Ascending aorta (tissue), 2 donors: ENCODE data around the gene HOXA1. TPM values are rescaled to one million over a fixed set of nuclear protein-coding genes. Genes with fewer than 3 reads are reported as not detected.
A peak's percentile ranks its signal among the peaks of the same experiment; 100 is the strongest.

Source experiments
- DNase-seq, 2 donors: peaks; one replicate each; pipeline ENCODE4 v3.0.0-alpha.2; 2019; ENCODE audit warnings: low spot score in 2 of 2
- H3K27ac ChIP-seq, 2 donors: fragments of 200-600 bp; sonication (generic); one replicate each; pipeline ENCODE4 v1.5.1; 2016 to 2017; ENCODE audit warnings: mild to moderate bottlenecking in 1 of 2
- H3K27me3 ChIP-seq: fragments of 200-600 bp; sonication (generic); one replicate; pipeline ENCODE4 v1.5.1; 2017
- H3K36me3 ChIP-seq, 2 donors: fragments of 200-600 bp; sonication (generic); one replicate each; pipeline ENCODE4 v1.5.1; 2016
- H3K4me1 ChIP-seq, 2 donors: fragments of 200-600 bp; sonication (generic); one replicate each; pipeline ENCODE4 v1.5.1; 2016 to 2017; ENCODE audit warnings: mild to moderate bottlenecking in 1 of 2
- H3K4me3 ChIP-seq, 2 donors: fragments of 200-600 bp; sonication (generic); one replicate each; pipeline ENCODE4 v1.5.1; 2016 to 2017; ENCODE audit warnings: mild to moderate bottlenecking in 1 of 2
- H3K9me3 ChIP-seq, 2 donors: fragments of 200-600 bp; sonication (generic); one replicate each; pipeline ENCODE4 v1.5.1; 2016
- intact Hi-C: fragments of 100-400 bp; cut with DNase I; formaldehyde crosslinking; loops from one replicate; pipeline ENCODE4 v1.15.1; 2023
- total RNA-seq: library from RNA; depleted of rRNA; stranded (reverse); fragments of >200 nt; gene quantifications from one replicate; pipeline ENCODE4 v1.1.0, GENCODE V29; 2016
- TF ChIP-seq, protein P1 (sequence below), 3 experiments: fragments of 200-600 bp in 2 of 3; fragments of 450-650 bp in 1 of 3; sonication (generic) in 2 of 3; IDR thresholded peaks; one replicate each; pipeline ENCODE4 v1.5.1; 2016 to 2019; ENCODE audit warnings: antibody characterized with exemption in 3 of 3, mild to moderate bottlenecking in 1 of 3, moderate library complexity in 1 of 3

Gene HOXA1
- total RNA-seq, 1 donor from 2014 or later: not detected

DNA sequence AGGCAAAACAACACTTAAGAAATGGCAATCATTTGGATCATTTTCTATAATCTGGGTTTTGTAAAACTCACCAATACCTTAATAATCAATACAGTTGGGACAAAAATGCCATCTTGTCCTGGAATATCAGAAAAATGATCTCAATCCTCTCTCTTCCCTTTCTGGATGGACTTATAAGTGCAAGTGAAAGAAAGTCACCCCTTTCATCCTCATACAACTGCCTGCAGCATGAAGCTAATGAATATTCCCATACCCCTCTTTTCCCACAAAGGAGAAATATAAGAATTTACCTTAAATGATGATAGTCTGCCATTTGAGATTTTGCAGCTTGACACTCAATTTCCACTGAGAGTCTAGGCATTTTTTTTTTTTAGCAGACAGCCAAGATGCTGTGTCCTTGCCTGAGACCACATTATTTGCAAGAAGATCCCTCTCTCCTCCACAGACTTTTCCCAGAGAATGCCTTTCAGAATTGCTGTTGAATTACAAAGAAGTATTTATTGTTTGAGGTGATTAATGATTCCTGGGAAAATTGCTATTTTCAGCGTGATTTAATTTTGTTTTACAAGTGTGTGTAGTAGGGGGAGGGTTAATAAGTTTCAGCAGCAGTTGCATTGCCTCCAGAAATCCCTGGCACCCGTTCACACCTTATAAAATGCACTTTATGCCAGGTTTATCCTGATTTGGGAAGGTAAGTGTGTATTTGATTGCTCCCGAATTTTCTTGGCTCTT is 31.0 kb upstream of the HOXA1 start:
- TF ChIP-seq, protein P1, sequence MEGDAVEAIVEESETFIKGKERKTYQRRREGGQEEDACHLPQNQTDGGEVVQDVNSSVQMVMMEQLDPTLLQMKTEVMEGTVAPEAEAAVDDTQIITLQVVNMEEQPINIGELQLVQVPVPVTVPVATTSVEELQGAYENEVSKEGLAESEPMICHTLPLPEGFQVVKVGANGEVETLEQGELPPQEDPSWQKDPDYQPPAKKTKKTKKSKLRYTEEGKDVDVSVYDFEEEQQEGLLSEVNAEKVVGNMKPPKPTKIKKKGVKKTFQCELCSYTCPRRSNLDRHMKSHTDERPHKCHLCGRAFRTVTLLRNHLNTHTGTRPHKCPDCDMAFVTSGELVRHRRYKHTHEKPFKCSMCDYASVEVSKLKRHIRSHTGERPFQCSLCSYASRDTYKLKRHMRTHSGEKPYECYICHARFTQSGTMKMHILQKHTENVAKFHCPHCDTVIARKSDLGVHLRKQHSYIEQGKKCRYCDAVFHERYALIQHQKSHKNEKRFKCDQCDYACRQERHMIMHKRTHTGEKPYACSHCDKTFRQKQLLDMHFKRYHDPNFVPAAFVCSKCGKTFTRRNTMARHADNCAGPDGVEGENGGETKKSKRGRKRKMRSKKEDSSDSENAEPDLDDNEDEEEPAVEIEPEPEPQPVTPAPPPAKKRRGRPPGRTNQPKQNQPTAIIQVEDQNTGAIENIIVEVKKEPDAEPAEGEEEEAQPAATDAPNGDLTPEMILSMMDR (IDR thresholded peaks at IDR 0.05): no peak
- no peaks in the 10 kb centered on the region for H3K27me3 ChIP-seq
- H3K36me3 ChIP-seq: no peaks in the 10 kb centered on the region
- H3K27ac ChIP-seq: no peak overlapping the region
- DNase-seq: no peak
- H3K4me3 ChIP-seq: no peak overlapping the region
- intact Hi-C loops: no loop called here
- no peaks in the 10 kb centered on the region for H3K9me3 ChIP-seq
- H3K4me1 ChIP-seq: peaks cover 0 to 2% of the 10 kb centered on the region in 2 donors

DNA sequence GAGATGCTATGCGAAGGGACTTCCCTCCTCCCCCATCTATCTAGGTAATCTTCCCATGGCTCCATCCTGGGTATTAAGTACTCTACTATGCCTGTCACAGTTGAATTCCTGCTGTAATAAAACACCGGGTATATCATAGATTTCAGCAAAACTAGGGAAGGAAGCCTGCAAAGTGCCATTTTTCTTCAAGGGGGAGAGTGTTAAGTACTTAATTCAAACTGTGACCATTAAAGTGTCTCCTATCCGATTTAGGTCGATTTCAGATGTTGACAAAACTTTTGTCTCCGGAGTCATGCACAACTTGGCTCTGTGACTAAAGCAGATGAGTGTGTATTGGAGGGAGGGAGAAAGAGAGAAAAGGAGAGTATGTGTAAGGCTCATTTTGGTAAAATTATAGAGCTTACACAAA is 30.2 kb upstream of the HOXA1 start:
- intact Hi-C loops: no loop called here
- Histone ChIP-seq H3K4me1 (peaks cover 0 to 2% of the 10 kb centered on the region in 2 donors), H3K9me3 (no peaks in the 10 kb centered on the region), H3K27me3 (no peaks in the 10 kb centered on the region), H3K27ac (peak overlapping the region; percentile 89 to 97), H3K36me3 (no peaks in the 10 kb centered on the region), H3K4me3 (no peak overlapping the region)
- TF ChIP-seq, protein P1 (IDR thresholded peaks at IDR 0.05): no peak
- DNase-seq: no peak

DNA sequence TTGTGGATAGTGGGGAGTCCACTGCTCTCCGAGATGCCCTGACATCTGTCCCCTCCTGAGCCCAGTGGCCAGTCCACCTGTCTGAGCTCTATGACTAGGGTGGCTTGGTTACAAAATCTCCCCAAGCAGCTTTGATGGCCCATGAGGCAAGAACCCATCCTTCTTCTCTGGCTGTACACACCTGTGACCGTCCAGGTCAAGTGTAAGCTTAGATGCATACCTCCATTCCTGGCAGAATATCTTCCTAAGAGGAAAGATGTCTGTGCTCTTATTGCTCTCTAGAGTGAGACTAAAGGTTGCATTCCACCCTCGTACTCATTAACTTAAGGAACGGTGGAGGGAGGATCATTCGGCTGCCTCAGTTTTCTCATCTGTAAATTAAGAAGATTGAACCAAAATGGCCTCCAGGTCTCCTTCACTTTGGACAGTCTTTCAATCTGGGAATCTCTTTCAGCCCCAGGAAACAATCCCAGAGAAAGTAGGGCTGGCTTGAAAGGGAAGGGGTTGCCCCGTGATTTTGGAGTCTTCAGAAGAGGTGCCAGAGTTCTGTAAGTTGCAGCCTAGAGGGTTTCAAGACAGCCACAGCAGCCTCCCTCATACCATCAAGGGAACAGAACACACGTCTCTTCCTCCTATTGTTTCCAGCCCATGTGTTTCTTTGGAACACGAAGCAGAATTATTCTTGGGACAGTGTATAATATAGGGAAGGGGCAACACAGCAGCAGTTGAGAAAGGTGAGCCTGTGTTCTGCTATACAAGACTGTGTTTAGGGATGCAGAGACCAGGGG is 29.3 kb upstream of the HOXA1 start:
- DNase-seq: no peak
- no peaks in the 10 kb centered on the region for H3K9me3 ChIP-seq
- intact Hi-C loops: no loop called here
- H3K36me3 ChIP-seq: no peaks in the 10 kb centered on the region
- H3K4me1 ChIP-seq: peaks cover 0 to 8% of the 10 kb centered on the region in 2 donors
- TF ChIP-seq, protein P1 (IDR thresholded peaks at IDR 0.05): no peak
- H3K27ac ChIP-seq: peak overlapping the region; percentile 89 to 97
- no peak overlapping the region for H3K4me3 ChIP-seq
- H3K27me3 ChIP-seq: no peaks in the 10 kb centered on the region

DNA sequence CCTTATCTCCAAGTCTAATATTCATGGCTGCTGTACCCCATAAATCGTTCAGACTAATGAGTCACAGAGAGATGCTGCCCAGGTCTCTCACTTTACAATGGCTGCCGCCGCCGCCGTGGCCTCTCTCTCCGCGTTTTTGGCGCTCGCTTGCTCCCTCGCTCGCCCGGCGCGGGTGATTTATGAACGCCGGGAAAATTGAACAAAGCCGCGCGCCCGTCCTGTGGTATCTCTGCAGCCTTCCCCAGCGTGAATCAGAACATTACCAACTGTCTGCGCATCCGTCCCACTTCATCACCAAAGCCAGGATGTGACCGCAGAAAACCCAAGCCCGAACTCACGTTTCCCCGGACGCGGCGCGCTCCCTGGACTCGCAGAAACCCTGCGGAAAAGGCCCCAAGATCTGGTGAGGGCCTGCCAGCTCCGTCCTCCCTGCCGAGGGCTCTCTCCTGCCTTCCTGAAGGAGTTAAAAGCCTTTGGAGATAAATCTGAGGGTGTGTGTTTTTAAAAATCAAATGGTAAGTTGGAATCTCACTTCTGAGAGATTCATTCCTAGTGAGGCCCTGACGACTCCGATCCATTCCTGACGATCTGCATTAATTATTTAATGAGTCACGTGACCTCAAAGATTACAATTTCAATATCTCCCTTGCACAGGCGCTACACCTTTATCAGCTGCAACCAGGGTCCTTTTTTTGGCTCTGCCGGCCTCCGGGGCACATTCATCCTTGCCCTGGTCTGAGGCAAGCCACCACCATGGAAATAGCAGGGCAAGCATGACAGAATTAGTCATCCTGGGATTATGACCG is 28.5 kb upstream of the HOXA1 start:
- Histone ChIP-seq H3K36me3 (no peaks in the 10 kb centered on the region), H3K4me3 (peak overlapping the region; percentile 42 to 67), H3K9me3 (no peaks in the 10 kb centered on the region), H3K27ac (peak overlapping the region; percentile 89 to 97), H3K27me3 (no peaks in the 10 kb centered on the region), H3K4me1 (peaks cover 0 to 16% of the 10 kb centered on the region in 2 donors)
- DNase-seq: peak in 1 of 2 donors; percentile 81
- intact Hi-C loops: no loop called here
- TF ChIP-seq, protein P1 (IDR thresholded peaks at IDR 0.05): no peak

DNA sequence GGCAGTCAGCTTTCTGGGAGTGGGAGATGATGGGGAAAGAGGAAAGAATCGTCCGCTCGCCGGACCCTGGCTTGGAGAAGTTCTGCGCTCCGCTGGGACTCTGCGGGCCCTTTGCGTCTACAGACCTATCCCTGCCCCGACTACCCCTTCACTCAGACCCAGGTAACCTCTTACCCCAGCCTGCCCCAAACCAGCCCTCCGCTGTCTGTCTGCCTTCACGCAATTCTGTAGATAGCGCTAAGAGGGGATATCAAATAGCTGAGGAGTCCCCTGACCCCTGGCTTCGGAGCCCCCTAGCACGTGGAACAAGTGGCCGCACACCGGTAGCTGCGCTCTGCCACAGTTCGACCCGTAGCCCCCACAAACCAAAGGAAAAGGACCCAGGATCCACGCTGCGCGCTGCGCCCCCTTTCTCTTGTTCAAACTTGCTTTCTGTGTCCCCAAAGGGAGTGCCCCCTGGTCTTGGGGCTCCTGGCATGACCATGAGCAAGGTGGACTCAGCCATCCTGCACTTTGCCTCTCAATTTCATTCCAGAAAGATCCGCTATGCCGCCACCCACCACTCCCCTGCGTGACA is 27.8 kb upstream of the HOXA1 start:
- peak overlapping the region; percentile 89 to 97 for H3K27ac ChIP-seq
- TF ChIP-seq, protein P1 (IDR thresholded peaks at IDR 0.05): no peak
- H3K36me3 ChIP-seq: no peaks in the 10 kb centered on the region
- H3K9me3 ChIP-seq: no peaks in the 10 kb centered on the region
- intact Hi-C loops: loop anchor here (2.0 kb wide), 1 partner anchor 19 kb away; no protein-coding TSS in a partner anchor
- DNase-seq: peak in 1 of 2 donors; percentile 58
- H3K4me3 ChIP-seq: peak overlapping the region; percentile 42 to 67
- H3K4me1 ChIP-seq: peaks cover 0 to 21% of the 10 kb centered on the region in 2 donors
- H3K27me3 ChIP-seq: no peaks in the 10 kb centered on the region
